ENCODE measurements around the gene MSMO1.

The MSMO1 gene

GRCh38 chr4:165351359-165352130 is 24.1 kb downstream of the MSMO1 start:
- DNase-seq (ENCODE audit: extremely low spot score, insufficient read length, low read depth) (no peak), FAIRE-seq (no peak)

- DNase-seq (ENCODE audit: extremely low spot score, insufficient read length, low read depth), result no peak
- peak; percentile 67 for FAIRE-seq
Measured at GRCh38 chr4:165355900-165356300, 28.4 kb downstream of the MSMO1 start.

DNA sequence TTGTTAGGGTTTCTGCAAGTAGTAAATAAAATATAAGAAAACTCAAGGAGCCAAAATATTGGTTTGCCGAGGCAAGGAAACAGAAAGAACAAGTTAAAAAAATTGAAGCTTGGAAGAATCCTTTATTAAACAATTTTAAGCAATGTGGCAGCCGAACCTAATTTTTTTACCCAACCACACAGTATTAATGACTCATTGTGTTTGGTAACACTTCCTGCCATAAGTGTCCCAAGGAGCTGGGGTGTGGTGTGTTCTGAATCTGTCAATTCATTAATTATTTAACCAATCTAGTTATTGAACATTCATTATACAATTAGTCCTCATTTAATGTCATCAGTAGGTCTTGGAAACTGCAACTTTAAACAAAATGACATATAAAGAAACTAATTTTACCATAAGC is 32.0 kb downstream of the MSMO1 start:
- DNase-seq (ENCODE audit: extremely low spot score, insufficient read length, low read depth), result no peak

DNA sequence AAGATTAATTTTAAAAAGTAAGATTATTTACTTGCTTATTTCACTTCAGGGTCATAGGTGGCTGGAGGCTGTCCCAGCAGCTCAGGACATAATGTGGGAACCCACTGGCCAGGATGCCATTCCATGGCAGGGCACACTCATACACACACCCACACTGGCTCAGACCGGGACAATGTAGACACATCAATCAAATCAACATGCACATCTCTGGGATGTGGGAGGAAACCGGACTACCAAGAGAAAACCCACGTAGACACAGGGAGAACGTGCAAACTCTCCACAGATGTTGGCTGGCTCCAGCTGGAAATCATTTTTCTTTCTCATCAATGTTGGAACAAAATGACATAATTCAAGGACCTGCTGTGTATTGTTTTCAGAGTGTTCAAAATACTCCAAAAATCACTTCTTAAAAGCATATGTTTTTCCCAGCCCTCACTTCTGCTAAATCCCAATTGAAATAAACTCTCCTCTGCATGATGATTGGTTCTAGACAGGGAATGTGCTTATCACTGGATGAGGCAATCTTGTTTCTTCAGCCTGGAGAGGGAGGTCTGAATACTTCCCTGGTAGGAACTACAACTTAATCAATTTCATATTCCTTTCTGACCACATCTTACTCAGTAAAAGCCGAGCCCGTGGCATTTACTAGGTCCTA is 32.7 kb downstream of the MSMO1 start:
- no peak for DNase-seq (ENCODE audit: extremely low spot score, insufficient read length, low read depth)
- no peak for FAIRE-seq

More for the DNA sequence above, 32.0 kb downstream of the MSMO1 start:
- no peak for FAIRE-seq

DNA sequence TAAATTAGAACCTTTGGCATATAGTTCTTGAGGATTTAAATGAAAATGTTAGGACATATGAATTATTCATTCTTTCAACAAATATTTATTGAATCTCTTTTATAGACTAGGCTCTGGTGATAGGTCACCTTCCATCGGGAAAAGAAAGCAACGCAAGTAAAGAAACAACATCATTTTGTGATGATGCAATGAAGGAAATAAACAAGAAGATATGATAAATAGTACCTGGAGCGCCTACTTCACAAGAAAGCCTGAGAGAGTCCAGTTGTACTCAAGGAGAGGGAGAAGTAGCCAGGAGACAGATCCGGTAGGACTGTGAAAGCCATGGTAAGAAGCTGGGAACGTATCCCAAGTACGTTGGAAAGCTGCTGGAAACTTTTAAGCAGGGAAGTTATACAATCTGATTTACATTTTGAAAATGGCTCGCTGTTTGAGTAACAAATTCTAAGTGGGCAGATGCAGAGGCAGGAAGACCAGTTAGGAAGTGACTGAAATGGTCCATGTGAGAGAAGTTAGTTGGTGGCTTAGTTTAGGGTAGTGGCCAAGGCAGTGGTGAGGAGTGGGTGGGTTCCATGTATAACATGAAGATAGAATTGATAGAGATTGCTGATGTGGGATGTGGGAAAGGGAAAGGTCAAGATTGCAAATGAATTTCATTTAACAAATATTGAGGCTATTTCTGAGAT is 33.7 kb downstream of the MSMO1 start:
- DNase-seq (ENCODE audit: extremely low spot score, insufficient read length, low read depth) (no peak), FAIRE-seq (no peak)

- DNase-seq (ENCODE audit: extremely low spot score, insufficient read length, low read depth), result no peak
Measured at GRCh38 chr4:165361810-165362209, 34.3 kb downstream of the MSMO1 start.

DNA sequence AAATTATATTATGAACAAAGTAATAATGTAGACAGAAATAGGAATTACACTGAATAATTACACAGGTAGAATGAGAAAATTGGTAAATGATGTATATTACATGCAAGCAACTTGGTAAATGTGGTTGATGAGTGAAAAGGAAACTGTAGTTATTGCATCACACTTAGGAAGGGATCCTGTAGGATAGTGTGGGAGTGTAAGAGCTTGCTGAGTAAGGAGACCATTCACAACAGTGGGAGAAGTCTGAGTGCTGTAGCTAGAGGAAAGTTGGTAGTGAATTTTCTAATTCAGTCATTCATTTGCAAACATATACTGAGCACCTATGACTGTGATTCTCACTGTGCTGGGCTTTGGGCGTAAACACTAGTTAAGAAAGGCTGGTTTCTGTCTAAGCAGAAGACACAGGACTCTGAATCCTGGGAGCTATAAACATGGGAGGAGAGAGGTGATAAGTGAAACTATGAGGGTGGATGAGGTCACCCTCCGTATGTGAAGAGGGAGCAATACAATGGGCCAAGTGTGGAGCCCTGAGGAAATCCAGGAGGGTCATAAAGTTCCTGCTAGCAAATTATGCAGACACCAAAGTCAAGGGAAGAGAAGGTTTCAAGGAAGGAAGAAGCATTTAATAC is 37.1 kb downstream of the MSMO1 start:
- FAIRE-seq (no peak), DNase-seq (ENCODE audit: extremely low spot score, insufficient read length, low read depth) (no peak)

More at GRCh38 chr4:165361810-165362209, 34.3 kb downstream of the MSMO1 start:
- FAIRE-seq, result no peak

GRCh38 chr4:165367040-165367439 is 39.6 kb downstream of the MSMO1 start:
- FAIRE-seq, result no peak

GRCh38 chr4:165368114-165368513 is 40.6 kb downstream of the MSMO1 start:
- DNase-seq (ENCODE audit: extremely low spot score, insufficient read length, low read depth) (no peak), FAIRE-seq (no peak)

More at GRCh38 chr4:165367040-165367439, 39.6 kb downstream of the MSMO1 start:
- DNase-seq (ENCODE audit: extremely low spot score, insufficient read length, low read depth), result no peak

- no peak for FAIRE-seq
- DNase-seq (ENCODE audit: extremely low spot score, insufficient read length, low read depth), result no peak
Measured at GRCh38 chr4:165368567-165368966, 41.1 kb downstream of the MSMO1 start.

GRCh38 chr4:165369522-165369921 is 42.1 kb downstream of the MSMO1 start:
- FAIRE-seq (no peak), DNase-seq (ENCODE audit: extremely low spot score, insufficient read length, low read depth) (no peak)

- no peak for FAIRE-seq
Measured at GRCh38 chr4:165370530-165370929, 43.1 kb downstream of the MSMO1 start.

DNA sequence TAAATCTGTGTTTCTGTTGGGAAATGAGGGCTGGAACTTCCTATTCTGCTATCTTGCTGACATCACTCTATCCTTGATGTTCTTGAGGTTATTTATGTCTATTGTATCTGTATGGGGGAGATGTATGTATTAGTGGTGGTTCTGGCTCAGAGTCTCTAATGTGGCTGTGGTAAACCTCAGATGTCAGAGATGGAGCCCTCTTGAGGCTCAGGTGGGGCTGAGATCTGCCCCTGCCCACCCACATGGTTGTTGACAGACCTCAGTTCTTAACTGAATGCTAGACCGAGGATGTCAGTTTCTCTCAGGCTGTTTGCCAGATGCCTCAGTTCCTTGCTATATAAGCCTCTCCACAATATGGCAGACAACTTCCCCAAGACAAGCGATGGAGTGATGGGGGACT is 48.0 kb downstream of the MSMO1 start:
- FAIRE-seq, result no peak

More at GRCh38 chr4:165370530-165370929, 43.1 kb downstream of the MSMO1 start:
- DNase-seq (ENCODE audit: extremely low spot score, insufficient read length, low read depth), result no peak

DNA sequence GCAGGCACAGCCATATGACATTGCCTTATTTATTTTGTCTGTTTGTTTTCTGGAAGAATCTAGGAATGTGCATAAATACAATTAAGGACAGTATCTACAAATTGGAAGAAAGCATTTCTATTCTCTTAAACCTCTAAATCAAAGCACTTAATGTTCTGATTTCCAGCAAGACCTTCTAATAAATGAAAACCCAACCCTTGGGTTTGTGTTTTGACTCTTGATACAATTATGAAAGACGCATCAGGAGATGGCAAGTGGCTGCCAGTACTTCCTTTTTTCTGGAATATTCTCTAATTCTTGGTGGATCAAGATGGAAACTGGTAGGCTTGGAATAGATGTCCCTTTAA is 50.9 kb downstream of the MSMO1 start:
- DNase-seq (ENCODE audit: extremely low spot score, insufficient read length, low read depth), result no peak
- FAIRE-seq, result no peak

More for the DNA sequence above, 48.0 kb downstream of the MSMO1 start:
- no peak for DNase-seq (ENCODE audit: extremely low spot score, insufficient read length, low read depth)

GRCh38 chr4:165378745-165379677 is 51.5 kb downstream of the MSMO1 start, which contains the start of gene CPE:
Gene CPE, plus strand, starts transcription at chr4:165379008. Its CDS starts 214 bp downstream, at chr4:165379222.
- no peak for DNase-seq (ENCODE audit: extremely low spot score, insufficient read length, low read depth)
- no peak for FAIRE-seq

DNA sequence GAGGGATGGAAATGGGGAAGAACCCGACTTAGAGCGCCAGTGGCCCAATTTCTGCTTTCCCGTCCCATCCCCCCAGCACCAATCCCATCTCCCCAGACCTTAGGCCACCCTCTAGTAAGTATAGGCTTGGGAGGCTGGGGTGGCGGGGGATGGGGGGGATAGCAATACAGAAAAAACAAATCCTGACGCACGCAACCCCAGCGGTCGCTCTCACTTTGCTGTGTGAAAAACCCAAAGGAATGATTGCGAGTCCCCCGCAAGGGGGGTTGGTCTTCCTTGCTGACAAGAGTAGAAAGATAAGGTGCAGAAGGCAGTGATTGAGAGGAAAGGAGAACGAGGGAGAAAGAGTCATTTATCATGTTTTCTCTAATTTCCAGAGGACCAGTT is 52.2 kb downstream of the MSMO1 start:
- no peak for DNase-seq (ENCODE audit: extremely low spot score, insufficient read length, low read depth)
- FAIRE-seq, result no peak

- DNase-seq (ENCODE audit: extremely low spot score, insufficient read length, low read depth) (no peak), FAIRE-seq (no peak)
Measured at GRCh38 chr4:165380805-165381204, 53.3 kb downstream of the MSMO1 start.

- FAIRE-seq (no peak), DNase-seq (ENCODE audit: extremely low spot score, insufficient read length, low read depth) (no peak)
Measured at GRCh38 chr4:165381821-165382373, 54.4 kb downstream of the MSMO1 start.

DNA sequence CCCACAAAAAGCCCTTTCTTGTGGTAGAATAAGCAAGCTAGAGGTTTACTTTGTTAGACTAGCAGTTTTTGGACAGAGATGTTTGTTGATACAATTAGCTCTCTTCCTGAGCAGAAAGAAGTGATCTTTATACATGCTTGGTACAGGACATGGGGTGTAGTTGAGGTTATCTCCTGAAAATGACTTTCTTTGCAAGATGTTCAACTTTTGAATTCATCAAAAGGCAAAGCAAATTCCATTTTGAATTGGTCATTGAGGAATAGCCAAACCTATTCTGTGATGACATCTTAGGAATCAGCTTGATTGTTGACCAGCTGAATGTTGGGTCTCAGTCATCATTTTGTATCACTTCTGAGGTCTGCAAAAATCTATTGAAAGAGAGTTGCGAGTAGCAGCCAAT is 55.2 kb downstream of the MSMO1 start:
- FAIRE-seq (no peak), DNase-seq (ENCODE audit: extremely low spot score, insufficient read length, low read depth) (no peak)

Measured in GM18507 (cell line).